Activated CD4-positive, alpha-beta T cell treated with anti-CD3 and anti-CD28 coated beads, Interleukin-2, amount 50 U/mL, for 4 hours (primary cell): ENCODE measurements around the gene BLOC1S2.
"Not testable (repeated sequence)": the region's sequence is repeated elsewhere in the genome, so short reads cannot be mapped to it uniquely, and the experiment has no call there.

Source experiments
- DNase-seq, 2 experiments: peaks; one replicate each; pipeline ENCODE4 v3.0.0-alpha.2; 2020

Gene BLOC1S2

GRCh38 chr10:100289641-100290040 is 3.2 kb upstream of the BLOC1S2 start:
- no peak for DNase-seq

- DNase-seq = no peak
Observed at GRCh38 chr10:100288196-100288595, 1.7 kb upstream of the BLOC1S2 start.

DNA sequence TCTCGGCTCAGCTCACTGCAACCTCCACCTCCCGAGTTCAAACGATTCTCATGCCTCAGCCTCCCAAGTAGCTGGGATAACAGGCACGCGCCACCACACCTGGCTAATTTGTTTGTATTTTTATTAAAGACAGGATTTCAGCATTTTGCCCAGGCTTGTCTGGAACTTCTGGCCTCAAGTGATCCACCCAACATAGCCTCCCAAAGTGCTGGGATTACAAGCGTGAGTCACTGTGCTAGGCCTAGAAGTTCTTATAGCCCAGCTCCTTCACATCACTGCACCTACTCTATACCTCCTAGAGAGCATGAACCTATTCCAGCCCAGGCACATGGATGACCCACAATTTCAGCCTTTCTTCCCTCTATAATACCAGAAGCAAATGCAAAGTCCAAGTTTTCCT is 1.3 kb upstream of the BLOC1S2 start:
- DNase-seq = no peak

- DNase-seq = not testable (repeated sequence)
Observed at GRCh38 chr10:100285326-100285725, 1.2 kb downstream of the BLOC1S2 start.

GRCh38 chr10:100282907-100283306 is 3.6 kb downstream of the BLOC1S2 start:
- no peak for DNase-seq

DNA sequence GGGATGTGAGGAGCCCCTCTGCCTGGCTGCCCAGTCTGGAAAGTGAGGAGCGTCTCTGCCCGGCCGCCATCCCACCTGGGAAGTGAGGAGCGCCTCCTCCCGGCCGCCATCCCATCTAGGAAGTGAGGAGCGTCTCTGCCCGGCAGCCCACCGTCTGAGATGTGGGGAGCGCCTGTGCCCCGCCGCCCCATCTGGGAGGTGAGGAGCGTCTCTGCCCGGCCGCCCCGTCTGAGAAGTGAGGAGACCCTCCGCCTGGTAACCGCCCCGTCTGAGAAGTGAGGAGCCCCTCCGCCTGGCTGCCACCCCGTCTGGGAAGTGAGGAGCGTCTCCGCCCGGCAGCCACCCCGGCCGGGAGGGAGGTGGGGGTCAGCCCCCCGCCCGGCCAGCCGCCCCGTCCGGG is 9.5 kb downstream of the BLOC1S2 start:
- not testable (repeated sequence) for DNase-seq

DNA sequence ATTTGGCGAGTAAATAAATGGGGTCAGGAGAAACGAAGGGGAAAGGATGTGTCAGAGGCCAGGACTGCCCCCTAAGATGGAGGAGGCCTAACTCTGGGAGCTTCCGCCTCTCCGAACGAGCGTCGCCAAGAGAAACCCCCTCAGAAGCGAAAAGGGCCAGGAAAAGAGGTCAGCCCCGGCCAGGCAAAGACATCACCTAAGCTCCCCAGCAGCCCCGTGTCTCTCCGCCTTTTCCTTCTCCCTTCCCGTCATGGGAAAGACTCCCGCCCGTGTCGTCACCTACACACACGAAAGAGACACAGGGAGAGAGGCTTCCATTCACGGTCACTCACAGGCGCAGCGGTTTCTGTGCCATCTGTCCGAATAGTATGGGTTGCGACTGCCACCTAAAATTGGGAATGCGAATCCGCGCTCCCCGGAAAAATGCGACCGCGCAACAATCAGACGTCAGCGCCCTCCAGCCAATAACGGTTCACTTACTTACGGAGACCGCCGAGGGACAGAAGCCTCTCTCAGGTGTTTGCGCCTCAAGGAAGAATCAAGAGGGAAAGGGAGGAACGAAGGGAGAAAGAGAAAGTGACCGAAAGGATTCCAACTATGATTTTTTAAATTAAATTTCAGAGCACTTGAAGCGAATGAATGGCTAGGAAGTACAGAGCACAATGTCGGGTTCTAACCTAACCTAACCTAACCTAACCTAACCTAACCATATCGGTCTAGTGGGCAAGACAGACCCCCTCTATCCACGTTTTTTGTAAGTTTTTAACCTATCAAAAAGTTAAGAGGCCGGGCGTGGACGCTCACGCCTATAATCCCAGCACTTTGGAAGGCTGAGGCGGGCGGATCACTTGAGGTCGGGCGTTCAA is 19.0 kb downstream of the BLOC1S2 start, which contains the start of gene CWF19L1:
TSS of gene CWF19L1 (minus strand) at position 400 of the 866 bp plus-strand sequence. CDS start at position 355, 45 bp downstream.
- peak; percentile 63 to 67 for DNase-seq

GRCh38 chr10:100265821-100266485 is 20.5 kb downstream of the BLOC1S2 start:
- DNase-seq = no peak

DNA sequence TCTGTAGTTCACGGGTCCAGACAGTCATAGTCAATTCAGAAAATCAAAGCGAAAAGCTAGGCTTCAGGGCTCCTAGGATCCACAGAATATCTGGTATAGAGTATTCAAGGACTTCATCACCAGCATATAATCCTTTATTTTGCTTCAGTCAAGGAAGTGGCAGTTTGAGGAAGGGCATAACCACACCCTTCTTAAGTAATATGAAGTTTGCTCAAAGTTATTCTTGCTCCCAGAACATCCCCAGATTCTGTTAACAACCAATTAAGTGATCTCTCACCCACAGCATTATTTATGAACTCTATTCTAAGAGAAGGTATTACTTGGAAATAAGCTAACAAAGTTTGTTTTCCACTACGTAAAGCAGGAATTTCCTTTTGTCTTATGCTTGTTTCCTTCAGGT is 32.3 kb downstream of the BLOC1S2 start:
- no peak for DNase-seq

DNA sequence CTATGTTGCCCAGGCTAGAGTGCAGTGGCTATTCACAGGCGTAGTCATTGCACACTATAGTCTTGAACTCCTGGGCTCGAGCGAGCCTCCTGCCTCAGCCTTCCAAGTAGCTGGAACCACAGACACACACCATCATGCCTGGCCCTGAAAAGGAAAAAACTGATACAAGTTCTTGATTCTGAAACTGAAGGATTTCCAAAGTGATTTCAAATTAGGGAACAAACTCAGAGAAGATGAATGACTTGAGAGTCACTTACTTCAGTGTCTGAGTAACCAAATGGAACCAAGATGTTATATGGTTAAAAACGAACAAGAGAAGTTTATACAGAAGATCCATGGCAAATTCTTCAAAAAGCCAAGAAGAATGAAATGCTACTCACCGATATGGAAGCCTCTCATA is 33.4 kb downstream of the BLOC1S2 start:
- no peak for DNase-seq

GRCh38 chr10:100248820-100249219 is 37.7 kb downstream of the BLOC1S2 start:
- no peak for DNase-seq

DNA sequence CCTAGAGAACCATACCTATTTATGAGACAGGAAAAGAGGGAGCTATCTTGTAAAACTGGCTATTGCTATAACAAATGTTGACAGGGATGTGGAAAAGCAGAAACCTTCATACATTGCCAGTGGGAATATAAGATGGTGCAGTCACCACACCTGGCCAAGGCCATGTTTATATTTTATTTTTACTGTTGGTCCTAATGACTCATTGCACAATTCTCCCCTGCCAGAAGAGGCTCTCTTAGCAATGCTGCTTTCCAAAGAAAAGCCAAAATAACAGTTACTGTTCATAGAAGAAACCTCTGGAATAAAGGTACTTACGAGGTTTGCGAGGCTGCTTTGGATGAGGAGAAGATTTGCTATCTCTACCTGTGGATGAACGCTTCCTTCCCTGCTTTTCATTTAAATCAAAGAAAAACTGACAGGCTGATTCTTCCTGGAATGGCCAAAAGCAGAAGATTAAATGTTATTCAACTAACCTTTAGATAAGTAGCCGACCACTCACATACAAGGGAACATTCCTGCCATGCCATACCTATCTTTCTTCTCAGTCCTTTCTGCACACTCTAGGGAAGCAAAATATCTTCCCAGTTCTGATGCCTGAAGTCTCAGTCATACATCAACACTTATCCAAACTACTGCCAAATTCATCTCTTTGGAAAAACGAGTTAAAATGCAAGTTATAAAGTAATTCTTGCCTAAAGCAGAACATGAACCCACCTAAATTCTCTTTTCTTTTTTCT is 40.8 kb downstream of the BLOC1S2 start:
- no peak for DNase-seq

DNA sequence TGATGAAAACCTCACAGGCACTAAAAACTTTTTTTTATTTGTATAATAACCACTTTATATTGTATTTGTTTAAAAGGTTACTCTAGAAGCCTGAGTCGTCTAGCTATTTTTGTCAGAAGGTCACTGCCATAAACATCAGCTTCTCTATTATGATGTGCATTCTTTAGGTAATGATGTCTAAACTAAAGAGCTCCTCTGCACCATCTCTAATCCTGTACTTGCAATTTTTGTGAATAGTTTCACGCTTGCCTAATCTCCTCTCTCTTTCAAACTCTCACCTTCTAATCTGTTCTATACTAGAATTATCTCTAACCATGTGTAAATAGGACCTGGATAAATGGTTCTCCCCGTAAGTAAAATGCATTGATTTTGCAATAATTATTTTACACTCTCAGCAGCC is 46.6 kb downstream of the BLOC1S2 start:
- no peak for DNase-seq

DNA sequence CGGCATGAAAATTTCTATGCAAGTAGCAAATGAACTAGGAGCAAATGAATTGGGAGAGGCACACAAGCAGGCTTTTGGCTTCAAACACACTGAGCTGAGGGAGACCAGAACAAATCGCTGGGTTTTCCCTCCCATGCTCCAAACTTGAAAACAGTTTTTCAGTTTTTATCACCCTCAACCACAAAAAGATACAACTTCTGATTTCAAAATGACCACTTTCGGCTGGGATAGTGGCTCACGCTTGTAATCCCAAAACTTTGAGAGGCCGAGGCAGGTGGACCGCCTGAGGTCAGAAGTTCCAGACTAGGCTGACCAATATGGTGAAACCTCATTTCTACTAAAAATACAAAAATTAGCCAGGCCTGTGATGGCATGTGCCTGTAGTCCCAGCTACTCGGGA is 48.1 kb downstream of the BLOC1S2 start:
- DNase-seq = no peak

- no peak for DNase-seq
Observed at GRCh38 chr10:100232101-100232500, 54.4 kb downstream of the BLOC1S2 start.

GRCh38 chr10:100229819-100230422 is 56.6 kb downstream of the BLOC1S2 start:
- DNase-seq = no peak

DNA sequence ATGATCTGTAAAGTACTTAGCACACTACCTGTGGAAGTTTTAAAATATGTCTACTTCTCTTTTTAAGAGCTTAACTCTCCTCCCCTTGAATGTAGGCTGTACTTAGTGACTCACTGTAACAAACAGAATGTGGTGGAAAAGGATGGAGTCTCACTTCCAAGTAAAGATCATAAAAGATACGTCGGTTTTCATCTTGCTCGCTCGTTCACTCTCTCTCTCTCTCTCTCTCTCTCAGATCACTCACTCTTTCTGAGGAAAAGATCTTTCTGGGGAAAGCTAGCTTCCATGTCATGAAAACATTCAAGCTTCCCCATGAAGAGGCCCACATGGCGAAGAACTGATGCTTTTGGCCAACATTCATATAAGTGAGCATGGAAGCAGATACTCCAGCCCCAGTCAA is 62.6 kb downstream of the BLOC1S2 start:
- no peak for DNase-seq
